ENCODE measurements around the gene FMO2.

Gene FMO2, protein sequence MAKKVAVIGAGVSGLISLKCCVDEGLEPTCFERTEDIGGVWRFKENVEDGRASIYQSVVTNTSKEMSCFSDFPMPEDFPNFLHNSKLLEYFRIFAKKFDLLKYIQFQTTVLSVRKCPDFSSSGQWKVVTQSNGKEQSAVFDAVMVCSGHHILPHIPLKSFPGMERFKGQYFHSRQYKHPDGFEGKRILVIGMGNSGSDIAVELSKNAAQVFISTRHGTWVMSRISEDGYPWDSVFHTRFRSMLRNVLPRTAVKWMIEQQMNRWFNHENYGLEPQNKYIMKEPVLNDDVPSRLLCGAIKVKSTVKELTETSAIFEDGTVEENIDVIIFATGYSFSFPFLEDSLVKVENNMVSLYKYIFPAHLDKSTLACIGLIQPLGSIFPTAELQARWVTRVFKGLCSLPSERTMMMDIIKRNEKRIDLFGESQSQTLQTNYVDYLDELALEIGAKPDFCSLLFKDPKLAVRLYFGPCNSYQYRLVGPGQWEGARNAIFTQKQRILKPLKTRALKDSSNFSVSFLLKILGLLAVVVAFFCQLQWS

DNA sequence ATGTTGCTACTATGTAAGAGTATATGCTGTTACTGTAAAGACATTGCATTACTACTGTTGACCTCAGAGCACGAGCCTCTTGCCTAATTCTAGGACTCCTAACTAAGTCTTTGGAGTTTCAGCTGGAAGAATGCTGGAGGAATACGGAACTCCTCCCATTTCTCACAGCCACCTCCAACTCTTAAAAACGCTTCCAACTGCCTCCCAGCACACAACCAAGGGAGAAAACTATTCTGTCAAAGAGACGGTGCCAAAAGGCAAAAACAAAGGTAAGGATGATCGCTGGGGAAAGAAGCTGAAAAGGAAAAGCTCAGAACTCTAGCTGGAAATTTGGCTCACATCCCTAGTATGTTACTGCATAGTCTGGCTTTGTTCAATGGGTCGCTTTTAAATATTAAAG, at the start of gene FMO2:
TSS of gene FMO2 (plus strand) at position 210 of the 400 bp plus-strand sequence. CDS start 414 bp downstream, outside the sequence.
- DNase-seq (ENCODE audit: extremely low read depth in 1 of 2, low read depth in 1 of 2): no peak

DNA sequence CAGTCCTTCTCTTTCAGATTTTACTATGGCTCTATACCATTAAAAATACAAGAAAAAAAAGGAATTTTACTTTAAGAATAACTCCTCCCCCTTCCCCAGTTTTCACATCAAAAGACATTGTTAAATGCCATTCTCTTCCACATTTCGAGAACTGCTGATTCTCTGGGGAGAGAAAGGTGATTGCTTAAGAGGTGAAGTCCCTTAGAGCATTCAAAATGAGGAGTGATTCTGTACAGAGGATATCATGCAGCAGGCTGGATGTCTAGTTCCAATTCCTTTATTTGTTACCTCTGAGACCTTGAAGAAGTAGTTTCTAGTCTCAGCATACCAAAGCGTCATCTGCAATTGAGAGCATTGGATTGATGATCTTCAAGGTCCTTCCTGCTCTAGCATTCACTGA, 47.5 kb upstream of the FMO2 start:
- DNase-seq (ENCODE audit: extremely low read depth in 1 of 2, low read depth in 1 of 2): no peak

DNA sequence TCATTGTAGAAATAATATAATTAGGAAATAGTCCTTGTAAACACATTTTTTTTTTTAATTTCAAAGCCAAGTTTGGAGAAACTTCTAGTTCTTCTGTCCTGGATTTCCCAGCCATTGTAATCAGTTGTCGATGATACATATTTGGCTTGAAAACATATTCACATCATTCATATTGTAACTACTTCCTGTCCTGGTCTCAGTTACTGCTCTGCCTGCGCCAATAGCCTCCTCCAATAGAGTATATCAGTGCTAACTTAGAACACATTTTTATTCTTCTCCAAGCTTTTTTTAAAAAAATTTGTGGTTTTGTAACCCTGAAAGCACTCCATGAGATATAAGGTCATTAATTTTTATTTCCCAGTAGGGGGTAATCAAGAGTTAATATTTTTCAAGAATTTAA, 46.1 kb upstream of the FMO2 start:
- DNase-seq (ENCODE audit: extremely low read depth in 1 of 2, low read depth in 1 of 2): no peak

DNA sequence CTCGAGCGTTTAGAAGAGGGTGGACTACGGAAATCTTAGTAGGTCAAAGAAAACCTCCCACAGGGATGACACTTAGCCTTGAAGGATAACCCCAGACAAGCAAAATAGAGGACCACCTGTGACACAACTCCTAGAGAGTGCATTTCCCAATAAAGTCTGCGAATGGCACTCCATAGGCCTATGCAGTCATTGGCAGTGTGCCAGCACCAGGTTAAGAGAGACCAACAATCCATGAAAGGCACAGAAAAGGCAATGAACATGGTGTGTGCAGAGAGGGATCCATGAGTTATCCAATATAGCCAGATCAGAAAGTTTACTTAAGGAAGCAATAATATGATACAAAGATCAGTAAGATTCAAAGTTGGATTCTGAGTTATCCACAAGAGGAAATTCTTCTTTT, 45.2 kb upstream of the FMO2 start:
- DNase-seq (ENCODE audit: extremely low read depth in 1 of 2, low read depth in 1 of 2): no peak

DNA sequence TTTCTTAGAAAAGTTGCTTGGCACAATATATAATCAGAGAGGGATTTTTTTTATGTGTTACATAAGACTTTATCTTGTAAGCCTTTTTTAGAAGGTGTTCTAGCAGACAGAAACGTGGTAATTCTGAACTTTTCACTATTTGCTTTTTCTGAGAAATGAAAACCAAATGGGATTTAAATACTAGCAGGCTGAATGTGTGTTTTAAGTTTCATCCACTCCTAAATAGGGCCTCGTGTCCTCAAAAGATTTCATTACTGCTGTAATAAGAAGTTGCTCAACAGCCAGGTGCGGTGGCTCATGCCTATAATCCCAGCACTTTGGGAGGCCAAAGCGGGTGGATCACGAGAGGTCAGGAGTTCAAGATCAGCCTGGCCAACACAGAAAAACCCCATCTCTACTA, 44.7 kb upstream of the FMO2 start:
- DNase-seq (ENCODE audit: extremely low read depth in 1 of 2, low read depth in 1 of 2): no peak

DNA sequence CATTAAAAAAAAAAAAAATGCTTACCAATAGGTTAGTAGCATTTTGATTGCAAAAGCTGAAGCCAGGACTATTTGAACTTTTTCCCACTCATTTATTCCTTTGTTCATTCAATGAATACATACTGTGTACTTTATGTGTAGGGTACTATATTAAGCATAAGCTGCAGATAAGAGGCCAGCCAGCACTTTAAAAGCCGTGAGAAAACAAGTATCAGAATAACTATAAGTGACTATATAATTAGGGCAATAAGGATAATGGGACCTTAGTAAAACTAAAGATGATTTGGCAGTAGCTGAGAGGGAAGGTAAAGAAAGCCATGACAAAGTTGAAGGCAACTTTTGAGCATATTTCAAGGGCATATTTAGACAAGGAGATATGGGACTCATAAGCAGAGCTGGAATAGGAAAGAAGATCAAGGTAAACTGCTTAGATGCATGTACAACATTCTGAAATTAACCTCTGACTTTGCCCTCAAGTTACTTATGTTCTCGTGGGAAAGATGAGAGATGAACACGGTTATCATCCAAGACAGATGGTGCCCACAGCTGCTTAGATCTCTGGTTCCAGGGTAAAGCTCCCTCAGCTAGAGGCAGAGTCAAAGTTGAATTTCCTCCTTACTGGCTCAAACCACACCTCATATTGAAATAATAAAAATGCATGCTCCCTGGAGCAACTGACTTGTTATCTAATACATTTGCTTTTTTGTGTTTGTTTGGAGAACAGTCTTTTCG, 44.0 kb upstream of the FMO2 start:
- no peak for DNase-seq (ENCODE audit: extremely low read depth in 1 of 2, low read depth in 1 of 2)

DNA sequence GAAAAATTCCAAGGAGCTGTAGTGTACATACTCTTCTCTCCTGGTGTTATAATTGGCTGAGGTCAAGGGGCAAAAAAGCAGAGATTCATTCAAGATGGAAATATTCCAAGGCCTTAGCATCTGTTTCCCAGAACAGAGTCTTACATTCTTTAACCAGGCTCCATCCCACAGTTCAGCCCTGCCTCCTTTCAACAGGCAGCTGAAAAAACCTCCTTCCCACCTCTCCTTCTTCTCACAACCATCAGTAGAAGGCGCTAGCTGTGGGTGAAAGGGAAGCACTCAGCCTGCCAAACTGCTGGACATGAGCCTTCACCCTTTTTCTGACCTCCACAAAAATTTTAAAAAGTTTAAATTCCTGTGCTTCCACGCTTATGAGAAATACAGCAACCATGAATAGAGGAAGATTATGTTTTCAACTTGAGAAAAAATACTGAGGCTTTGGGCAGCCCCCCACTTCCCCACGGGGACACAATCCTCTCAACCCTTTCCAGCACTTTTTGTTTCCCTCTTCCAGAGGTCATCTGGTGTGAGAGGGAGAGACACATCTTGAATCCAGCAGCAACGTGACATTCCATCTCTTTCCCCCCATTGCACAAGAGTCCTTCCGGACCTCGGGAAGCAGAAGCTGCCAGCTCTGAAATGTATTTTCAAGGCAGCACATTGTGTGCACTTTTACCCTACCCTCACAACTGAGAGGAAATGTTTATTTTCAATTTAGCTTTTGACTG, 43.2 kb upstream of the FMO2 start:
- no peak for DNase-seq (ENCODE audit: extremely low read depth in 1 of 2, low read depth in 1 of 2)

DNA sequence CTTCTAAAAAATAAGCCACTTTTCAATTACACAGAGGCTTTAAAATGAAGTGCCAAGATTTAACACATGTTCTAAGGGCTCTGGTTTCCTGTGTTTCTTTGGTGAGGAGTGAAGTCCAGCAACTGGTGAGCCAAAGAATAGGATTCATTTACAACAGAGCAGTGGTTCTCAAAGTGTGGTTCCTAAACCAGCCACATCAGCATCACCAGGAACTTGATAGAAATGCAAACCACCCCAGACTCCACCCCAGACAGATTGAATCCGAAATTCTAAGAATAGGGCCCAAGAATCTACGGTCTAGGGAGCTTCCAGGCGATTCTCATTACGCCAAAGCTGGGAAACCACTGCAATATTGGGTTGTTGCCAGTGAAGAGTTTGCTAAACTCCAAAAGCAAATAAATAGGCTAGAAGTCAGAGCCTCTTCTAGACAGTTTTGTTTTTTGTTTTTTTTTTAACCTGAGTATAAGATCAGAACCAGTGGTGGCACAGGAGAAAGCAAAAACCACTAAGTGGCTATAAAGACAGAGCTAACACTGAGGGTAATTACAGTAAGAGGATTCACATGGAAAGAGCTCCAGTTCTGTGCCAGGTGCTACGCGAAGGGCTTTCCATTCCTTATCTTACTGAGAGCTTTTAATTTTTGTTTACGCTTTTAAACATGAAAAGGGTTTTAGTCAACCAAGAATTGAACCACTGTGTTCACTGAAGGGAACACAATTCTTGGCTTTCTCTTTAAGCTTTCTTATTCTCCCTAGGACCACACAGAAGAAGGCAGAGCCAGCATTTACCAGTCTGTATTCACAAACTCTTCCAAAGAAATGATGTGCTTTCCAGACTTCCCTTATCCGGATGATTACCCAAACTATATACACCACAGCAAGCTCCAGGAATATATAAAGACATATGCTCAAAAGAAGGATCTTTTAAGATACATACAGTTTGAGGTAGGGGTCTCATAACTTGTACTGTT, 42.4 kb upstream of the FMO2 start:
- no peak for DNase-seq (ENCODE audit: extremely low read depth in 1 of 2, low read depth in 1 of 2)

DNA sequence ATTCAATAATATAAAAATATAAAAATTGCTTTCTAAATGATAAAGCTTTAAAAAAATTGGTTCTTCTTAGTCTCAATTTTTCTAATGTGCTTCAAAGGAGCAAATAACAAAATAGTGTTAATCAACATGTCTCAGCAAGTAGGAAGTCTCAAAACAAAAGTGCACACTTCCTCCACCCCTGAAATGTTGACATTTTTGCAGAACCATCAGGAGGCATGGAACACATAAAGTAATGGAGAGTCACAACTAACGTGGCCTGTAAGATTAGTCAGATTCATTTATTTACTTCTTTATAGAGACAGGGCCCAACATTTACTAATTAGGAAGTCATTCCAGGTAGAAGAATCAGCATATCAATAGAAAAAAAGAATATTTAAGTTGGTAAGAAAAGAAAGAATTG, 34.9 kb upstream of the FMO2 start:
- no peak for DNase-seq (ENCODE audit: extremely low read depth in 1 of 2, low read depth in 1 of 2)

DNA sequence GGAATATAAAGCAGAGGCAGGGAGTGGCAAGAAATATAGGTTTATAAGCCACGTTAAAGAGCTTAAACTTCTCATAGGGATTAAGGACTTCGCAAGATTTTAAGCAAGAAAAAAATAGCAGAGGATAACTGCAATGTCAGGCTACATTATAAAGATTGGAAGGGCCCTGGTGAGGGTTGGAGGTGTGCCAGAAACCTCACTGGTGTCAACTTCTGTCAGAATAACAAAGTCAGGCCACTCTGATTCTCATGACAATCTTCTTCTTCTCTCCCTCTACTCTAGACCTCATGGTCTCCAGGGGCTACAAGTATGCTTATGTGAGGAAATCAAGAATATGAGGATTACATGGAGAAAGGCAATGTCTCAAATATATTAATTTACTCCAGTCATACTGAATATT, 32.6 kb upstream of the FMO2 start:
- DNase-seq (ENCODE audit: extremely low read depth in 1 of 2, low read depth in 1 of 2): no peak

DNA sequence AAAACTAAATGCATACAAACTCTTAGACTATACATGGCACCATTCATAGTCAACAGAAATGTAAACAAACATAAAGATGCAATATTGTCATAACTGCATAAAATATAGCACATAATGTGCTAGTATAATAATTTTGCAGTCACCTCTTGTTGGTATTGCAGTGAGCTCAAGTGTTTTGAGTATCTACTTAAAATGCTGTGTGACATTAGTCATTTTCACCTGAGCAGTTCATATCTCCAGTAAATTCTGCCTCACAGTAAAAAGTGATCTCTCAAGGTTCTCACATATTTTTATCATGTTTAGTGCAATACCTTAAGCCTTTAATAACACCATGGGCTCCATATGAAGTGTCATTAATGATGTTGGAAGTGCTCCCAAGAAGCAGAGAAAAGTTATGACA, 29.6 kb upstream of the FMO2 start:
- no peak for DNase-seq (ENCODE audit: extremely low read depth in 1 of 2, low read depth in 1 of 2)

DNA sequence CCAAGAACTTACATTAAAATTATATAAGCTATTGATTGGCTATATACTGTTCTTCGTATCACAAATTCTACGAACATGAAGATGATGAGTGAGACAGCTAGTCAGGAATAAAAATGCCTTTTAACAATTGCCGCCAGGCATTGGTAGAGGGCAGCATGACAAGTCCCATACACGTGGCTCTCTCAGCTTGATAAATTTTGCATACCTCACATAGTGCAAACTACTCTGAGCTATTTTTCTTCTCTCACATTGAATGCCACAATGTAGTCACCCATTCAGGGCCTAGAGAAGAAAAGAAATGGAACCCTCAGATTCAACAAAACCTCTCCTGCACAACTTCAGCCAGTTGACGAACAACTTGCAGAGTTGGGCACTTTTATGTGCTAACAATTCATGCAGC, 27.0 kb upstream of the FMO2 start:
- DNase-seq (ENCODE audit: extremely low read depth in 1 of 2, low read depth in 1 of 2): no peak

DNA sequence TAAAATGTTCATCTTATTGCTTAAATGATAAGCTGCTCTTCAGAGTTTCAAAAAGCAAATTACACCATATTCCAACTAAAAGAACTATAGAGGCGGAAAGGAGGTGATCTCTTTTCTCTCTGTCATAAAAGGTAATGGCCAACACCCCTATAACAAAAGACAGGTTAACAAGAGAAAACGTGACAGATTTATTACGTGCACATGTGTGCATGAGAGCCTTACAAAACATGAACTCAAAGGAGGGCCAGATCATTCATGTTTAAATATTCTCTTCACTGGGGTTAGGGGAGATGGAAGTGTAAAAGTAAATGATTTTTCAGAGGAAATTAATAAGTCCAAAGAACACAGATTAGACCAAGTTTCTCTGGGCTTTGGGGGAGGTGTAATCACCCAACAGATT, 26.5 kb upstream of the FMO2 start:
- DNase-seq (ENCODE audit: extremely low read depth in 1 of 2, low read depth in 1 of 2): no peak

DNA sequence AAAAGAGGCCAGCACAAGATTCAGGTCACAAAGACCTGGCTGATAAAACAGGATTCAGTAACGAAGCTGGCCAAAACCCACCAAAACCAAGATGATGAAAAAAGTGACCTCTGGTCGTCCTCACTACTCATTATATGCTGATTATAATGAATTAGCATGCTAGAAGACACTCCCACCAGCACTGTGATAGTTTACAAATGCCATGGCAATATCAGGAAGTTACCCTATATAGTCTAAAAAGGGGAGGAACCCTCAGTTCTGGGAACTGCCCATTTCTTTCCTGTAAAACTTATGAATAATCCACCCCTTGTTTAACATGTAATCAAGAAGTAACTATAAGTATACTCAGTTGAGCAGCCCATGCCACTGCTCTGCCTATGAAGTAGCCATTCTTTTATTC, 26.0 kb upstream of the FMO2 start:
- no peak for DNase-seq (ENCODE audit: extremely low read depth in 1 of 2, low read depth in 1 of 2)

DNA sequence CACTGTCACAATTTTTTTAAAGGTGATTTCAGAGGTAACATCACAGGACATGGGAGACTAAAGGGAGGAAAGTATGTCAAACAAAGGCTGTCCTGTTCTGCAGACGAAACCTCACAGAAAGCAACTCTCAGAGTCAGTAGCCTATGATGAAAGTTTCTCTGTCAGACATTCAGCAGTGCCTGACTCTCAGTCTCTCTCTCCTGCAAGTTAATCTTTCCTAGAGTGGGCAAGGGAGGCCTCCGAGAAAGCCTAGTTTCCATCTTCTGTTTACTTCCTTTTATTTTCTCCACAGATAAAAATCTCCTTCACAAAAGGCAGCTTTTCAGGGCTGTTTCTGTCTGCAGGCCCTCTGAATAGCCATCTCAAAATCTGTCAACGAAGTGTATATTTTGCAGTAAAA, 24.9 kb upstream of the FMO2 start:
- no peak for DNase-seq (ENCODE audit: extremely low read depth in 1 of 2, low read depth in 1 of 2)

DNA sequence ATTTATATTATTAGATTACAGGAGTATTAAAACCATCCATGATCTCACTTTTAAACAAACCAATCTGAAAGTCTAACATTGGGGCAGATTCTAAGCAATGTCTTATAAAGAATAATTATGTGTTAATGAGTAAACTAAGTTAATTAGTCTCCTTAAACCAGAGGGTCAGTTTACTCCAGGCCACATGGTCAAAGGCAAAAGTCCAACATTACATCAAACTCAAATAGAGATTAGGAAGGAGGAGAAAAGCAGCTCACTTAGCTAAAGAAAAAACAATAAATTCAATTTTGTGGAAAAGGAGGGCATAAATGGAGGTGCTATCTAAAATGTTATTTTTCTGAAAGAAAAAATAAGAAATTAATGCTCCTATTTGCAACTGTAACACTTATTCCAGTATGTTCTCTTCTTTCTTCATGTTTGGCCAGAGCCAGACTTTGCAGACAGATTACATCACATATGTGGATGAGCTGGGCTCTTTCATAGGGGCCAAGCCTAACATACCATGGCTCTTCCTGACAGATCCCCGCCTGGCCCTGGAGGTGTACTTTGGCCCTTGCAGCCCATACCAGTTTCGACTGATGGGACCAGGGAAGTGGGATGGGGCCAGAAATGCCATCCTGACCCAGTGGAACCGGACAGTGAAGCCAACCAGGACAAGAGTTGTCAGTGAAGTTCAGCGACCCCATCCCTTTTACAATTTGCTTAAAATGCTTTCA, 24.3 kb upstream of the FMO2 start:
- no peak for DNase-seq (ENCODE audit: extremely low read depth in 1 of 2, low read depth in 1 of 2)

DNA sequence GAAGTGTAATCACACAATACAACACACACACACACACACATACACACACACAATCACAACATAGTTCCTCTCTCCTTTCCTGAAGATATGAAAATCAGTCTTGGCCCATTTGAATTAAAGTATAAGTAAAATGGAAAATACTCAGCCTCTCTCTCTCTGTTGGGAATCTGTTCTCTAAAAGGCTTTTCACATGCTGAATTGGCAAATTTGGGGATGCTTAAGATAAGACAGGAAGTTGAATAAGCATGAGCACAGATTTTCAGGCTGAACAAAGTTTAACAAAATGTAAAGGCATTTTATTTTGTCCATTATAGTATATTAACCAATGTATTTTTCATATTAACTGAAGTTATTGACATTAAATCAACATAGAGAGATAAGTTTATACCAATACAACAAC, 23.7 kb upstream of the FMO2 start:
- no peak for DNase-seq (ENCODE audit: extremely low read depth in 1 of 2, low read depth in 1 of 2)

DNA sequence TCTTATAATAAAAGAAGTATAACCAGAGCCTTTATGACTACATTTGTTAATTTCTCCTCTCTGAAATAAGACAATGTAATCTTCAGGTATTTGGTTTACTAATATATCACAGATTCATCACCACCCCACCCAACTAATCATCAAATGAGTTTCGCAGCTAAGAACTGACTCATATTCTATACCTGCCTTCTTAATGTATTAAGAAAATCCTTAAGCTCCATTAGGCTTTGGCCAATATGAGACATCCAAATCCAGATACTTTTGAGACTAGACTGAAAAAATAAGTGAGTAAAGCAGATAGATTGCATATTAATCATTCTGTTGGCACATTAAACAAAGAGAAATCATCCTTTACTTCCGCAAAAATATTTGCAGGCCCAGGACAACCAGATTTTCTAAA, 18.7 kb upstream of the FMO2 start:
- no peak for DNase-seq (ENCODE audit: extremely low read depth in 1 of 2, low read depth in 1 of 2)

DNA sequence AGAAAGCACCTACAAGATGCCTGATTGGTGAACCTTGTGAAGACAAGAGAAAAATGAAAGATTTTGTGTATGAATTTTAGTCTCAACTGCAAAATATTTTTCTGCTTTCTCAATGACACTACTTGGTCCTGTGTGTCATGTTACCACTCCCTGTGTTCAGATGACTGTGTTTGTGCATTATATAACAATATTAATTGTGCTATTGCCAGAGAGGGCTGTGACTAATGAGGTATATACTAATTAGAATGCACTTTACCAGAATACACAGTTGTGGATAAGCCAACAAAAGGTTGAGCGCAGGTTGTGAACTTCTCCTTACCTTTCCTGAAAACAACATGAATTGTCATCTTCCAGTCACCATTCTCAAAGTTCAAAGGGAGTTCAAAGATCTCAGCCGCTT, 17.3 kb upstream of the FMO2 start:
- DNase-seq (ENCODE audit: extremely low read depth in 1 of 2, low read depth in 1 of 2): no peak

DNA sequence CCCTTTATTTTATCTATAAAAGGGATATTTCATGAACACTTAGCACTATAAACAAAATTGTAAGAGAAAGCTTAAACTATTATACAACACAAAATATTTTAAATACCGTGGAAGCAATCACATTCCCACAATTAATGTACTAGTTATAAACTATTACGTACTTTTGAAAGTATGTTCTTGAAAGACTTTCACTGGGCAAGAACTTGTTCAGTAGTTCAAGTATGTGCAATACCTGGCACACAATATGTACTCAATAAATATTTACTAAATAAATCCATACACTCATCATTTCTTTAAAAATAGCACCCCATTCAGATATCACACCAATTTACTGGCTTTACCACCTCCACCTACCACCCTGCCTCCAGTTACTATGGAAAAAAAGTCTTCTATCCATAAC, 12.6 kb upstream of the FMO2 start:
- no peak for DNase-seq (ENCODE audit: extremely low read depth in 1 of 2, low read depth in 1 of 2)
